Upper lobe of right lung (tissue), 1 donor: ENCODE results near the gene DEAF1. TPM values are rescaled to one million over a fixed set of nuclear protein-coding genes. Genes with fewer than 3 reads are reported as not detected.

Experiments used
- ATAC-seq: fragments of 200-7000 bp; cut with Tn5 transposase; one replicate; pipeline ENCODE4 v1.9.1; 2020; ENCODE audit warnings: mild to moderate bottlenecking, moderate library complexity
- DNase-seq: peaks from one replicate; pipeline ENCODE4 v3.0.0-alpha.2; 2020
- H3K27ac ChIP-seq: fragments of 200-600 bp; one replicate; pipeline ENCODE4 v1.8.0; 2022
- H3K27me3 ChIP-seq: fragments of 200-600 bp; one replicate; pipeline ENCODE4 v1.8.0; 2022; ENCODE audit warnings: mild to moderate bottlenecking
- H3K36me3 ChIP-seq: fragments of 200-600 bp; one replicate; pipeline ENCODE4 v1.8.0; 2022
- H3K4me1 ChIP-seq: fragments of 200-600 bp; one replicate; pipeline ENCODE4 v1.8.0; 2022
- H3K4me3 ChIP-seq: fragments of 200-600 bp; one replicate; pipeline ENCODE4 v1.8.0; 2022; ENCODE audit warnings: mild to moderate bottlenecking
- H3K9me3 ChIP-seq: fragments of 200-600 bp; one replicate; pipeline ENCODE4 v1.8.0; 2022
- intact Hi-C: fragments of 100-400 bp; cut with DNase I; formaldehyde crosslinking; loops from one replicate; pipeline ENCODE4 v1.11.0; 2022
- total RNA-seq: library from RNA; stranded (reverse); fragmentation: NEBNext Ultra II Directional; extraction: Animal tissue kit (Norgen Biotek cat#: 25700); gene quantifications from one replicate; pipeline ENCODE4 v1.2.1, GENCODE V29; 2021
- TF ChIP-seq, protein P1 (sequence below): fragments of 200-600 bp; IDR thresholded peaks from one replicate; pipeline ENCODE4 v1.8.0; 2022; ENCODE audit warnings: antibody characterized with exemption
- donor health status: DM: no; HTN: yes; CAD: no; lungs with severe emphysema.

Gene DEAF1
- total RNA-seq, 1 donor from 2014 or later, result 27.1 TPM

- no peaks in the 10 kb centered on the region for H3K27me3 ChIP-seq
- H3K4me1 ChIP-seq, result peaks cover 28% of the 10 kb centered on the region
- ATAC-seq (peak; percentile 86), DNase-seq (peak; percentile 99)
- intact Hi-C loops, result no loop called here
- TF ChIP-seq, protein P1, sequence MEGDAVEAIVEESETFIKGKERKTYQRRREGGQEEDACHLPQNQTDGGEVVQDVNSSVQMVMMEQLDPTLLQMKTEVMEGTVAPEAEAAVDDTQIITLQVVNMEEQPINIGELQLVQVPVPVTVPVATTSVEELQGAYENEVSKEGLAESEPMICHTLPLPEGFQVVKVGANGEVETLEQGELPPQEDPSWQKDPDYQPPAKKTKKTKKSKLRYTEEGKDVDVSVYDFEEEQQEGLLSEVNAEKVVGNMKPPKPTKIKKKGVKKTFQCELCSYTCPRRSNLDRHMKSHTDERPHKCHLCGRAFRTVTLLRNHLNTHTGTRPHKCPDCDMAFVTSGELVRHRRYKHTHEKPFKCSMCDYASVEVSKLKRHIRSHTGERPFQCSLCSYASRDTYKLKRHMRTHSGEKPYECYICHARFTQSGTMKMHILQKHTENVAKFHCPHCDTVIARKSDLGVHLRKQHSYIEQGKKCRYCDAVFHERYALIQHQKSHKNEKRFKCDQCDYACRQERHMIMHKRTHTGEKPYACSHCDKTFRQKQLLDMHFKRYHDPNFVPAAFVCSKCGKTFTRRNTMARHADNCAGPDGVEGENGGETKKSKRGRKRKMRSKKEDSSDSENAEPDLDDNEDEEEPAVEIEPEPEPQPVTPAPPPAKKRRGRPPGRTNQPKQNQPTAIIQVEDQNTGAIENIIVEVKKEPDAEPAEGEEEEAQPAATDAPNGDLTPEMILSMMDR, result no peak
- peaks cover 27% of the 10 kb centered on the region for H3K36me3 ChIP-seq
- H3K9me3 ChIP-seq, result no peaks in the 10 kb centered on the region
- H3K27ac ChIP-seq, result peak within 1 kb of the TSS; percentile 92
- peak within 1 kb of the TSS; percentile 76 for H3K4me3 ChIP-seq
Measured at GRCh38 chr11:615504-616319, 79.3 kb downstream of the DEAF1 start, which contains the start of gene IRF7. Gene IRF7, minus strand, starts transcription at chr11:615950. Its CDS starts 586 bp downstream, at chr11:615364.

GRCh38 chr11:614623-615503 is 80.2 kb downstream of the DEAF1 start:
- H3K27ac ChIP-seq, result peak overlapping the region; percentile 92
- peak overlapping the region; percentile 76 for H3K4me3 ChIP-seq
- H3K36me3 ChIP-seq, result peaks cover 35% of the 10 kb centered on the region
- TF ChIP-seq, protein P1, result no peak
- no peaks in the 10 kb centered on the region for H3K9me3 ChIP-seq
- H3K4me1 ChIP-seq, result peaks cover 28% of the 10 kb centered on the region
- no peak for ATAC-seq
- no peaks in the 10 kb centered on the region for H3K27me3 ChIP-seq
- peak; percentile 77 for DNase-seq
- intact Hi-C loops, result no loop called here

- intact Hi-C loops, result no loop called here
- TF ChIP-seq, protein P1, result no peak
Measured at GRCh38 chr11:614021-614622, 80.9 kb downstream of the DEAF1 start.

DNA sequence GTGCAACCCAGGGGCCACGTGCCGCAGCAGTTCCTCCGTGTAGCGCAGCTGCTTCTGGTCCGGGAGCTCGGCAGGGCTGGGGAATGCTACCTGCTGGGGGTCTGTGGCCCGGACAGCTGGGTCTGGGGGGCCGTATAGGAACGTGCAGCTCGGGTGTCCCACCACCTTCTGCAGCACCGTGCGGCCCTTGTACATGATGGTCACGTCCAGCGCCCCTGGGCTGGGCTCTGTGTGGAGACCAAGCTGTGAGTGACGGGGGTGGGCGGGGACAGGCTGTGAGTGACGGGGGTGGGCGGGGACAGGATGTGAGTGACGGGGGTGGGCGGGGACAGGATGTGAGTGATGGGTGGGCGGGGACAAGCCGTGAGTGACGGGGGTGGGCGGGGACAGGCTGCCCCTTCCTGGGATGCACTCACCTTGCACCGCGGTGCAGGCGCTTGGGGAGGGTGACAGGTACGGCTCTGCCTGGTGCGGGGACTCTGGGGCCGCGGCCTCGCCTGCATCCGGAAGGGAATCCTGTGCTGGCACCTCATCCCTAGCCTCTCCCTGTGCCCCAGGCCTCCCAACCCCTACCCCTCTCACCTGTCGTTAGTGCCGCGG is 81.6 kb downstream of the DEAF1 start:
- intact Hi-C loops, result no loop called here
- Histone ChIP-seq H3K27ac (peak overlapping the region; percentile 92), H3K4me1 (peaks cover 28% of the 10 kb centered on the region), H3K36me3 (peaks cover 49% of the 10 kb centered on the region), H3K4me3 (no peak overlapping the region), H3K27me3 (no peaks in the 10 kb centered on the region), H3K9me3 (no peaks in the 10 kb centered on the region)
- peak; percentile 88 for DNase-seq
- peak; percentile 40 for ATAC-seq
- TF ChIP-seq, protein P1, result no peak

More at GRCh38 chr11:614021-614622, 80.9 kb downstream of the DEAF1 start:
- Histone ChIP-seq H3K36me3 (peaks cover 43% of the 10 kb centered on the region), H3K4me3 (peak overlapping the region; percentile 76), H3K27me3 (no peaks in the 10 kb centered on the region), H3K4me1 (peaks cover 28% of the 10 kb centered on the region), H3K27ac (peak overlapping the region; percentile 92), H3K9me3 (no peaks in the 10 kb centered on the region)
- DNase-seq (peak; percentile 67), ATAC-seq (no peak)

GRCh38 chr11:612961-613300 is 82.1 kb downstream of the DEAF1 start:
- H3K36me3 ChIP-seq, result peaks cover 54% of the 10 kb centered on the region
- peaks cover 28% of the 10 kb centered on the region for H3K4me1 ChIP-seq
- no peak overlapping the region for H3K4me3 ChIP-seq
- intact Hi-C loops, result no loop called here
- H3K27ac ChIP-seq, result peak overlapping the region; percentile 36
- no peaks in the 10 kb centered on the region for H3K27me3 ChIP-seq
- ATAC-seq (no peak), DNase-seq (peak; percentile 63)
- TF ChIP-seq, protein P1, result no peak
- H3K9me3 ChIP-seq, result no peaks in the 10 kb centered on the region
